KMS-11 (cell line): ENCODE measurements around the gene CAPZB.

ENCODE experiments used
- H2AFZ ChIP-seq: fragments of 200-600 bp; sonication (generic); 2 replicates; pipeline ENCODE4 v1.6.1; 2016; ENCODE audit warnings: antibody characterized with exemption, mixed run types, low read depth
- H3K27ac ChIP-seq: fragments of 200-600 bp; sonication (generic); 2 replicates; pipeline ENCODE4 v1.6.1; 2016; ENCODE audit warnings: mild to moderate bottlenecking, mixed run types
- H3K27me3 ChIP-seq: fragments of 200-600 bp; sonication (generic); 2 replicates; pipeline ENCODE4 v1.6.1; 2017; ENCODE audit warnings: mild to moderate bottlenecking, low read depth, mixed run types, moderate library complexity; ENCODE audit not compliant: insufficient read depth
- H3K36me3 ChIP-seq: fragments of 200-600 bp; sonication (generic); 2 replicates; pipeline ENCODE4 v1.6.1; 2017; ENCODE audit warnings: mild to moderate bottlenecking, mixed run types; ENCODE audit not compliant: insufficient read depth
- H3K4me1 ChIP-seq: fragments of 200-600 bp; sonication (generic); 2 replicates; pipeline ENCODE4 v1.6.1; 2016; ENCODE audit warnings: mild to moderate bottlenecking, low read depth, mixed run types; ENCODE audit not compliant: poor library complexity, severe bottlenecking
- H3K4me2 ChIP-seq: fragments of 200-600 bp; sonication (generic); 2 replicates; pipeline ENCODE4 v1.7.0; 2016; ENCODE audit warnings: mild to moderate bottlenecking, mixed run types
- H3K4me3 ChIP-seq: fragments of 200-600 bp; sonication (generic); IDR thresholded peaks from 2 replicates; pipeline ENCODE4 v1.6.1; 2017; ENCODE audit warnings: low read depth, low read length, mixed read lengths; ENCODE audit not compliant: insufficient read depth
- H3K79me2 ChIP-seq: fragments of 200-600 bp; sonication (generic); 2 replicates; pipeline ENCODE4 v1.6.1; 2016; ENCODE audit warnings: low read depth, mixed run types; ENCODE audit not compliant: insufficient read depth
- H3K9ac ChIP-seq: fragments of 200-600 bp; sonication (generic); 2 replicates; pipeline ENCODE4 v1.6.1; 2016; ENCODE audit warnings: mild to moderate bottlenecking, mixed run types
- H4K20me1 ChIP-seq: fragments of 200-600 bp; sonication (generic); 2 replicates; pipeline ENCODE4 v1.6.1; 2016; ENCODE audit warnings: mild to moderate bottlenecking, mixed run types; ENCODE audit not compliant: insufficient read depth
- CTCF ChIP-seq: fragments of 200-600 bp; sonication (generic); conservative IDR thresholded peaks from 2 replicates; pipeline ENCODE4 v1.6.1; 2017; ENCODE audit warnings: low read depth, mild to moderate bottlenecking, antibody characterized with exemption, low read length, moderate library complexity, mixed read lengths

CAPZB gene

GRCh38 chr1:19357299-19357986, 127.9 kb downstream of the CAPZB start:
- Histone ChIP-seq H3K9ac (no peak overlapping the region), H2AFZ (no peak overlapping the region), H4K20me1 (no peaks in the 10 kb centered on the region), H3K27ac (no peak overlapping the region), H3K79me2 (no peaks in the 10 kb centered on the region), H3K27me3 (no peaks in the 10 kb centered on the region), H3K4me2 (no peak overlapping the region), H3K4me3 (no peak overlapping the region), H3K36me3 (no peaks in the 10 kb centered on the region), H3K4me1 (no peaks in the 10 kb centered on the region)
- TF ChIP-seq CTCF: no peak

- no peak overlapping the region for H3K9ac ChIP-seq
- no peak overlapping the region for H2AFZ ChIP-seq
- H3K4me1 ChIP-seq: no peaks in the 10 kb centered on the region
- H3K27me3 ChIP-seq: no peaks in the 10 kb centered on the region
- no peak overlapping the region for H3K27ac ChIP-seq
- H3K36me3 ChIP-seq: no peaks in the 10 kb centered on the region
- TF ChIP-seq CTCF: no peak
- H3K4me3 ChIP-seq: no peak overlapping the region
- no peak overlapping the region for H3K4me2 ChIP-seq
- H3K79me2 ChIP-seq: no peaks in the 10 kb centered on the region
- no peaks in the 10 kb centered on the region for H4K20me1 ChIP-seq
Measured at GRCh38 chr1:19356266-19356665, 129.1 kb downstream of the CAPZB start.

- no peaks in the 10 kb centered on the region for H3K79me2 ChIP-seq
- no peak overlapping the region for H3K4me3 ChIP-seq
- no peak overlapping the region for H3K27ac ChIP-seq
- H3K27me3 ChIP-seq: no peaks in the 10 kb centered on the region
- no peak overlapping the region for H2AFZ ChIP-seq
- H4K20me1 ChIP-seq: no peaks in the 10 kb centered on the region
- H3K4me2 ChIP-seq: no peak overlapping the region
- no peaks in the 10 kb centered on the region for H3K36me3 ChIP-seq
- no peaks in the 10 kb centered on the region for H3K4me1 ChIP-seq
- no peak overlapping the region for H3K9ac ChIP-seq
- no peak for TF ChIP-seq CTCF
Measured at GRCh38 chr1:19354531-19354981, 130.8 kb downstream of the CAPZB start.

- Histone ChIP-seq H3K36me3 (no peaks in the 10 kb centered on the region), H3K4me3 (no peak overlapping the region), H2AFZ (no peak overlapping the region), H3K27me3 (no peaks in the 10 kb centered on the region), H4K20me1 (no peaks in the 10 kb centered on the region), H3K4me1 (no peaks in the 10 kb centered on the region), H3K27ac (no peak overlapping the region), H3K4me2 (no peak overlapping the region), H3K9ac (no peak overlapping the region), H3K79me2 (no peaks in the 10 kb centered on the region)
- TF ChIP-seq CTCF: no peak
Measured at GRCh38 chr1:19353596-19353995, 131.7 kb downstream of the CAPZB start.
